IMR-90 (cell line): ENCODE data around the gene FFAR2. TPM values are rescaled to one million over a fixed set of nuclear protein-coding genes. Genes with fewer than 3 reads are reported as not detected.

Experiments used
- ATAC-seq: fragments of 200-7000 bp; cut with Tn5 transposase; 2 replicates; pipeline ENCODE4 v1.9.1; 2020; ENCODE audit warnings: low read depth, mild to moderate bottlenecking, moderate library complexity
- BruUV-seq: library from RNA; stranded (reverse); fragments of 400-500 nt; replicated peaks from 2 replicates; lab custom pipeline; 2021; lab: Mats Ljungman, UMichigan
- CTCF ChIA-PET: fragments of 300-600 bp; formaldehyde crosslinking; extraction: SDS; loops from one replicate; lab custom pipeline; 2021; ENCODE audit warnings: antibody characterized with exemption; lab: Yijun Ruan, JAX
- POLR2A ChIA-PET: fragments of 300-600 bp; sonication (Branson Sonifier 250); formaldehyde crosslinking; loops from one replicate; lab custom pipeline; 2022; ENCODE audit warnings: antibody characterized with exemption; ENCODE audit not compliant: unreplicated experiment; lab: Charles Lee
- DNase-seq: peaks from one replicate; pipeline ENCODE4 v3.0.0; 2013
- H2AFZ ChIP-seq: replicated peaks from 2 replicates; pipeline ENCODE3; 2013; ENCODE audit warnings: low read length, mild to moderate bottlenecking; ENCODE audit not compliant: poor library complexity
- H2AK5ac ChIP-seq: 2 replicates; pipeline ENCODE4 v1.6.1; 2013; ENCODE audit warnings: low read depth, low read length, inconsistent platforms
- H2AK9ac ChIP-seq: replicated peaks from 2 replicates; pipeline ENCODE3; 2013; ENCODE audit warnings: mild to moderate bottlenecking, low read depth, low read length, moderate library complexity; ENCODE audit not compliant: poor library complexity
- H2BK120ac ChIP-seq: 2 replicates; pipeline ENCODE4 v1.6.1; 2013; ENCODE audit warnings: low read depth, low read length, inconsistent platforms
- H2BK15ac ChIP-seq: 3 replicates; pipeline ENCODE4 v1.6.1; 2013; ENCODE audit warnings: low read depth, low read length, inconsistent platforms
- H2BK20ac ChIP-seq: 2 replicates; pipeline ENCODE4 v1.6.1; 2013; ENCODE audit warnings: low read depth, mild to moderate bottlenecking, inconsistent platforms, low read length, moderate library complexity
- H2BK5ac ChIP-seq: 2 replicates; pipeline ENCODE4 v1.6.1; 2013; ENCODE audit warnings: mild to moderate bottlenecking, low read depth, low read length, inconsistent platforms; ENCODE audit not compliant: poor library complexity, severe bottlenecking
- H3K14ac ChIP-seq: replicated peaks from 2 replicates; pipeline ENCODE4 v1.6.1; 2013; ENCODE audit warnings: low read depth, low read length, inconsistent platforms
- H3K18ac ChIP-seq: 2 replicates; pipeline ENCODE4 v1.6.1; 2013; ENCODE audit warnings: low read depth, low read length, control low read depth
- H3K23ac ChIP-seq: 2 replicates; pipeline ENCODE4 v1.6.1; 2013; ENCODE audit warnings: low read depth, low read length, inconsistent platforms
- H3K27ac ChIP-seq: 2 replicates; pipeline ENCODE4 v1.5.1; 2013; ENCODE audit warnings: mild to moderate bottlenecking, control low read depth, low read length; ENCODE audit not compliant: insufficient read depth
- H3K27me3 ChIP-seq: 2 replicates; pipeline ENCODE4 v1.6.1; 2013; ENCODE audit warnings: low read length; ENCODE audit not compliant: control insufficient read depth, insufficient read depth
- H3K36me3 ChIP-seq: 2 replicates; pipeline ENCODE4 v1.6.1; 2013; ENCODE audit warnings: low read length, mixed read lengths; ENCODE audit not compliant: control insufficient read depth, insufficient read depth
- H3K4ac ChIP-seq: 2 replicates; pipeline ENCODE4 v1.6.1; 2013; ENCODE audit warnings: low read depth, low read length, inconsistent platforms
- H3K4me1 ChIP-seq: 2 replicates; pipeline ENCODE4 v1.6.1; 2013; ENCODE audit warnings: low read length, mixed read lengths; ENCODE audit not compliant: control insufficient read depth, insufficient read depth
- H3K4me2 ChIP-seq: 2 replicates; pipeline ENCODE4 v1.6.1; 2013; ENCODE audit warnings: low read depth, mild to moderate bottlenecking, control low read depth, low read length, moderate library complexity
- H3K4me3 ChIP-seq: 2 replicates; pipeline ENCODE4 v1.5.1; 2013; ENCODE audit warnings: low read depth, mild to moderate bottlenecking, control low read depth, low read length, moderate library complexity; ENCODE audit not compliant: insufficient read depth
- H3K56ac ChIP-seq: 2 replicates; pipeline ENCODE4 v1.6.1; 2013; ENCODE audit warnings: low read length, inconsistent platforms; ENCODE audit not compliant: insufficient read depth; ENCODE audit errors: extremely low read depth
- H3K79me1 ChIP-seq, 2 experiments: 2 replicates each; pipeline ENCODE4 v1.6.1; 2013; ENCODE audit warnings: low read length in 2 of 2, inconsistent platforms in 1 of 2, low read depth in 1 of 2
- H3K9ac ChIP-seq: 2 replicates; pipeline ENCODE4 v1.6.1; 2013; ENCODE audit warnings: low read depth, low read length, control low read depth
- H3K9me1 ChIP-seq: 2 replicates; pipeline ENCODE4 v1.6.1; 2013; ENCODE audit warnings: low read length, inconsistent platforms; ENCODE audit not compliant: insufficient read depth
- H3K9me3 ChIP-seq: 2 replicates; pipeline ENCODE4 v1.6.1; 2013; ENCODE audit warnings: low read length; ENCODE audit not compliant: control insufficient read depth, insufficient read depth
- H4K20me1 ChIP-seq: 2 replicates; pipeline ENCODE4 v1.6.1; 2013; ENCODE audit warnings: low read length, inconsistent platforms; ENCODE audit not compliant: insufficient read depth
- H4K5ac ChIP-seq: 2 replicates; pipeline ENCODE4 v1.6.1; 2013; ENCODE audit warnings: mild to moderate bottlenecking, low read depth, low read length, control low read depth
- H4K8ac ChIP-seq, 2 experiments: 2 replicates each; pipeline ENCODE4 v1.6.1; 2013; ENCODE audit warnings: low read depth in 2 of 2, low read length in 2 of 2, control low read depth in 1 of 2, inconsistent platforms in 1 of 2
- H4K91ac ChIP-seq: 2 replicates; pipeline ENCODE4 v1.6.1; 2013; ENCODE audit warnings: low read depth, low read length, inconsistent platforms; ENCODE audit not compliant: insufficient read depth
- CEBPB ChIP-seq: IDR thresholded peaks from 2 replicates; pipeline ENCODE4 v1.6.1; 2012; ENCODE audit warnings: low read depth, low read length, improper control_type of control experiment
- MAFK ChIP-seq: IDR thresholded peaks from 2 replicates; pipeline ENCODE4 v1.6.1; 2012; ENCODE audit warnings: low read depth, low read length, improper control_type of control experiment
- MXI1 ChIP-seq: IDR thresholded peaks from 2 replicates; pipeline ENCODE4 v1.6.1; 2012; ENCODE audit warnings: low read depth, mild to moderate bottlenecking, low read length, moderate library complexity, borderline replicate concordance
- NFE2L2 ChIP-seq: fragments of 150-350 bp; IDR thresholded peaks from 2 replicates; pipeline ENCODE4 v1.6.1; 2016; ENCODE audit warnings: low read depth, mild to moderate bottlenecking, low read length
- POLR2A ChIP-seq: IDR thresholded peaks from 2 replicates; pipeline ENCODE4 v1.6.1; 2012; ENCODE audit warnings: mild to moderate bottlenecking, low read depth, low read length
- SMC3 ChIP-seq: fragments of 150-350 bp; IDR thresholded peaks from 2 replicates; pipeline ENCODE4 v1.6.1; 2016; ENCODE audit warnings: low read depth, mild to moderate bottlenecking, antibody characterized with exemption, low read length, moderate library complexity
- WGBS, 2 experiments: methylation state at CpG; one replicate each; pipeline versions ENCODE4 v1.1.5 to v1.1.7; 2013; ENCODE audit warnings: missing lambda C conversion rate in 2 of 2; ENCODE audit not compliant: insufficient read length in 1 of 2; ENCODE audit errors: extremely low coverage in 2 of 2; 5-methylcytosine and 5-hydroxymethylcytosine counted together
- dilution Hi-C: fragments of 300-500 bp; cut with HindIII; formaldehyde crosslinking; loops from one replicate; pipeline ENCODE4 v1.14.3; 2018; ENCODE audit warnings: low sequenced_read_pairs; ENCODE audit not compliant: unreplicated experiment
- in situ Hi-C: fragments of 300-500 bp; cut with MboI; formaldehyde crosslinking; loops from 3 replicates; pipeline ENCODE4 v1.14.3; 2019; ENCODE audit warnings: low sequenced_read_pairs, inconsistent platforms, mixed read lengths
- intact Hi-C: fragments of 100-400 bp; cut with micrococcal nuclease; formaldehyde crosslinking; loops from 2 replicates; pipeline ENCODE4 v1.10.0; 2022
- polyA plus RNA-seq, 3 experiments: library from polyadenylated mRNA; depleted of rRNA; stranded (reverse); fragments of >200 nt; gene quantifications; 2 replicates each; pipeline ENCODE4 v1.2.3, GENCODE V29; 2012; ENCODE audit warnings: low replicate concordance in 1 of 3
- total RNA-seq: library from RNA; depleted of rRNA; stranded (reverse); fragments of >200 nt; gene quantifications from 2 replicates; pipeline ENCODE4 v1.2.3, GENCODE V29; 2012
- TF ChIP-seq, protein P1 (sequence below): conservative IDR thresholded peaks from 2 replicates; pipeline ENCODE4 v1.5.1; 2012; ENCODE audit warnings: mild to moderate bottlenecking, low read depth, low read length, improper control_type of control experiment
- TF ChIP-seq, protein P2 (sequence below): fragments of 150-350 bp; IDR thresholded peaks from 2 replicates; pipeline ENCODE4 v1.6.1; 2017; ENCODE audit warnings: mild to moderate bottlenecking, antibody characterized with exemption, low read length, low read depth

FFAR2 gene
- total and polyA plus RNA-seq, 2 of the 4 experiments (the other 2 are of a cell fraction): not detected

DNA sequence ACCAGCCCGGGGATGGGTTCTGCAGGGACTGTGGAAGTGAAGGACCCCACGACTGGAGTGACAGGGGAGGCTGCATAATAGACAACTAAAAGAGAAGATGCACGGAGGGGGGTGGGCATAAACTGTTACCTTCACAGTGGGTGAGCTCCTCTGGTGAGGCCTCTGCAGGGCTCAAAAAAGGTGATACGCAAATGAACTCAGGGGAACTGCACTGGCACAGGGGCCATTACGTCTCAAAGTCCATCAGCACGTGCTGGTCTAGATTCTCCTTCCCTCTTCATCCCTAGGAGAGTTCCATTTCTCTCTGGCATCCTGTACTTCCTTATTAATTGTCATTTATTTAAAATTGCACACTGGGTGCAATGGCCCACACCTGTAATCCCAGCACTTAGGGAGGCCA, 8.1 kb upstream of the FFAR2 start:
- no peaks in the 10 kb centered on the region for H4K20me1 ChIP-seq
- H2BK120ac ChIP-seq: no peak overlapping the region
- in situ Hi-C loops (no loop called here), dilution Hi-C loops (no loop called here), intact Hi-C loops (no loop called here)
- no peak overlapping the region for H3K4ac ChIP-seq
- H3K9me3 ChIP-seq: no peaks in the 10 kb centered on the region
- no peak overlapping the region for H3K4me2 ChIP-seq
- no peak overlapping the region for H3K9ac ChIP-seq
- no peak overlapping the region for H2AFZ ChIP-seq
- CTCF ChIA-PET: no interaction called here
- H2AK9ac ChIP-seq: no peak overlapping the region
- H4K91ac ChIP-seq: no peak overlapping the region
- H2BK5ac ChIP-seq: no peak overlapping the region
- TF ChIP-seq MXI1 (no peak), SMC3 (no peak), MAFK (no peak), NFE2L2 (no peak), POLR2A (no peak), CEBPB (no peak)
- TF ChIP-seq, protein P1, sequence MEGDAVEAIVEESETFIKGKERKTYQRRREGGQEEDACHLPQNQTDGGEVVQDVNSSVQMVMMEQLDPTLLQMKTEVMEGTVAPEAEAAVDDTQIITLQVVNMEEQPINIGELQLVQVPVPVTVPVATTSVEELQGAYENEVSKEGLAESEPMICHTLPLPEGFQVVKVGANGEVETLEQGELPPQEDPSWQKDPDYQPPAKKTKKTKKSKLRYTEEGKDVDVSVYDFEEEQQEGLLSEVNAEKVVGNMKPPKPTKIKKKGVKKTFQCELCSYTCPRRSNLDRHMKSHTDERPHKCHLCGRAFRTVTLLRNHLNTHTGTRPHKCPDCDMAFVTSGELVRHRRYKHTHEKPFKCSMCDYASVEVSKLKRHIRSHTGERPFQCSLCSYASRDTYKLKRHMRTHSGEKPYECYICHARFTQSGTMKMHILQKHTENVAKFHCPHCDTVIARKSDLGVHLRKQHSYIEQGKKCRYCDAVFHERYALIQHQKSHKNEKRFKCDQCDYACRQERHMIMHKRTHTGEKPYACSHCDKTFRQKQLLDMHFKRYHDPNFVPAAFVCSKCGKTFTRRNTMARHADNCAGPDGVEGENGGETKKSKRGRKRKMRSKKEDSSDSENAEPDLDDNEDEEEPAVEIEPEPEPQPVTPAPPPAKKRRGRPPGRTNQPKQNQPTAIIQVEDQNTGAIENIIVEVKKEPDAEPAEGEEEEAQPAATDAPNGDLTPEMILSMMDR: no peak
- TF ChIP-seq, protein P2, sequence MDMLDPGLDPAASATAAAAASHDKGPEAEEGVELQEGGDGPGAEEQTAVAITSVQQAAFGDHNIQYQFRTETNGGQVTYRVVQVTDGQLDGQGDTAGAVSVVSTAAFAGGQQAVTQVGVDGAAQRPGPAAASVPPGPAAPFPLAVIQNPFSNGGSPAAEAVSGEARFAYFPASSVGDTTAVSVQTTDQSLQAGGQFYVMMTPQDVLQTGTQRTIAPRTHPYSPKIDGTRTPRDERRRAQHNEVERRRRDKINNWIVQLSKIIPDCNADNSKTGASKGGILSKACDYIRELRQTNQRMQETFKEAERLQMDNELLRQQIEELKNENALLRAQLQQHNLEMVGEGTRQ: no peak
- no peaks in the 10 kb centered on the region for H3K36me3 ChIP-seq
- no peaks in the 10 kb centered on the region for H3K79me1 ChIP-seq
- ATAC-seq: no peak
- no peak overlapping the region for H3K23ac ChIP-seq
- H3K27ac ChIP-seq: no peak overlapping the region
- peaks cover 6% of the 10 kb centered on the region for H3K27me3 ChIP-seq
- no CpG with 5 or more reads among the region's 6 CpGs for WGBS, 2 experiments
- no peak overlapping the region for H4K5ac ChIP-seq
- no peaks in the 10 kb centered on the region for H3K9me1 ChIP-seq
- POLR2A ChIA-PET: no interaction called here
- H3K4me1 ChIP-seq: peaks cover 2% of the 10 kb centered on the region
- H4K8ac ChIP-seq: no peak overlapping the region
- H3K14ac ChIP-seq: no peak overlapping the region
- no peak overlapping the region for H2BK15ac ChIP-seq
- no peak for DNase-seq
- no peak overlapping the region for H2AK5ac ChIP-seq
- H3K4me3 ChIP-seq: no peak overlapping the region
- H3K18ac ChIP-seq: no peak overlapping the region
- no TSS peak for BruUV-seq
- no peak overlapping the region for H2BK20ac ChIP-seq
- H3K56ac ChIP-seq: no peak overlapping the region
